ENCODE data around the gene BEGAIN.

BEGAIN gene

GRCh38 chr14:100611811-100612480 is 24.7 kb upstream of the BEGAIN start:
- Histone ChIP-seq H3F3A (ENCODE audit: control insufficient read depth, insufficient read depth) (no peaks in the 10 kb centered on the region), H3K4me2 (ENCODE audit: low read length) (no peak overlapping the region), H3K9me2 (replicated peaks; ENCODE audit: control insufficient read depth, low read length) (no peaks in the 10 kb centered on the region), H3K4me1 (ENCODE audit: control insufficient read depth, low read length) (no peaks in the 10 kb centered on the region), H3K36me3 (ENCODE audit: control insufficient read depth, low read length) (no peaks in the 10 kb centered on the region), H3K9me3 (ENCODE audit: control insufficient read depth, insufficient read depth, low read length) (no peaks in the 10 kb centered on the region), H3K27me3 (ENCODE audit: control insufficient read depth, low read length) (no peaks in the 10 kb centered on the region), H3K79me2 (ENCODE audit: control insufficient read depth, low read length) (no peaks in the 10 kb centered on the region), H3K4me3 (ENCODE audit: low read length) (no peak overlapping the region), H3K27ac (ENCODE audit: low read depth, low read length) (no peak overlapping the region), H4K20me1 (ENCODE audit: control insufficient read depth, insufficient read depth, low read depth, low read length) (no peaks in the 10 kb centered on the region)
- TF ChIP-seq, protein P1, sequence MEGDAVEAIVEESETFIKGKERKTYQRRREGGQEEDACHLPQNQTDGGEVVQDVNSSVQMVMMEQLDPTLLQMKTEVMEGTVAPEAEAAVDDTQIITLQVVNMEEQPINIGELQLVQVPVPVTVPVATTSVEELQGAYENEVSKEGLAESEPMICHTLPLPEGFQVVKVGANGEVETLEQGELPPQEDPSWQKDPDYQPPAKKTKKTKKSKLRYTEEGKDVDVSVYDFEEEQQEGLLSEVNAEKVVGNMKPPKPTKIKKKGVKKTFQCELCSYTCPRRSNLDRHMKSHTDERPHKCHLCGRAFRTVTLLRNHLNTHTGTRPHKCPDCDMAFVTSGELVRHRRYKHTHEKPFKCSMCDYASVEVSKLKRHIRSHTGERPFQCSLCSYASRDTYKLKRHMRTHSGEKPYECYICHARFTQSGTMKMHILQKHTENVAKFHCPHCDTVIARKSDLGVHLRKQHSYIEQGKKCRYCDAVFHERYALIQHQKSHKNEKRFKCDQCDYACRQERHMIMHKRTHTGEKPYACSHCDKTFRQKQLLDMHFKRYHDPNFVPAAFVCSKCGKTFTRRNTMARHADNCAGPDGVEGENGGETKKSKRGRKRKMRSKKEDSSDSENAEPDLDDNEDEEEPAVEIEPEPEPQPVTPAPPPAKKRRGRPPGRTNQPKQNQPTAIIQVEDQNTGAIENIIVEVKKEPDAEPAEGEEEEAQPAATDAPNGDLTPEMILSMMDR (IDR thresholded peaks at IDR 0.05; ENCODE audit: low read depth, low read length, poor library complexity, severe bottlenecking): no peak
- TF ChIP-seq EZH2phosphoT487 (IDR thresholded peaks at IDR 0.05; ENCODE audit: borderline replicate concordance, low read length): no peak

GRCh38 chr14:100610511-100611217 is 23.4 kb upstream of the BEGAIN start:
- H3K4me3 ChIP-seq (ENCODE audit: low read length): no peak overlapping the region
- H3K27ac ChIP-seq (ENCODE audit: low read depth, low read length): no peak overlapping the region
- no peaks in the 10 kb centered on the region for H3F3A ChIP-seq (ENCODE audit: control insufficient read depth, insufficient read depth)
- no peak for TF ChIP-seq EZH2phosphoT487 (IDR thresholded peaks at IDR 0.05; ENCODE audit: borderline replicate concordance, low read length)
- TF ChIP-seq, protein P1 (IDR thresholded peaks at IDR 0.05; ENCODE audit: low read depth, low read length, poor library complexity, severe bottlenecking): no peak
- no peaks in the 10 kb centered on the region for H3K36me3 ChIP-seq (ENCODE audit: control insufficient read depth, low read length)
- no peaks in the 10 kb centered on the region for H3K4me1 ChIP-seq (ENCODE audit: control insufficient read depth, low read length)
- no peaks in the 10 kb centered on the region for H3K9me3 ChIP-seq (ENCODE audit: control insufficient read depth, insufficient read depth, low read length)
- no peaks in the 10 kb centered on the region for H3K9me2 ChIP-seq (replicated peaks; ENCODE audit: control insufficient read depth, low read length)
- no peaks in the 10 kb centered on the region for H3K27me3 ChIP-seq (ENCODE audit: control insufficient read depth, low read length)
- H3K4me2 ChIP-seq (ENCODE audit: low read length): no peak overlapping the region
- no peaks in the 10 kb centered on the region for H3K79me2 ChIP-seq (ENCODE audit: control insufficient read depth, low read length)
- no peaks in the 10 kb centered on the region for H4K20me1 ChIP-seq (ENCODE audit: control insufficient read depth, insufficient read depth, low read depth, low read length)

- TF ChIP-seq, protein P1 (IDR thresholded peaks at IDR 0.05; ENCODE audit: low read depth, low read length, poor library complexity, severe bottlenecking): no peak
- TF ChIP-seq EZH2phosphoT487 (IDR thresholded peaks at IDR 0.05; ENCODE audit: borderline replicate concordance, low read length): no peak
- H3K4me1 ChIP-seq (ENCODE audit: control insufficient read depth, low read length): no peaks in the 10 kb centered on the region
- H3K9me3 ChIP-seq (ENCODE audit: control insufficient read depth, insufficient read depth, low read length): no peaks in the 10 kb centered on the region
- H3K4me2 ChIP-seq (ENCODE audit: low read length): no peak overlapping the region
- no peaks in the 10 kb centered on the region for H3K9me2 ChIP-seq (replicated peaks; ENCODE audit: control insufficient read depth, low read length)
- no peak overlapping the region for H3K4me3 ChIP-seq (ENCODE audit: low read length)
- H3F3A ChIP-seq (ENCODE audit: control insufficient read depth, insufficient read depth): no peaks in the 10 kb centered on the region
- no peaks in the 10 kb centered on the region for H3K27me3 ChIP-seq (ENCODE audit: control insufficient read depth, low read length)
- no peaks in the 10 kb centered on the region for H3K79me2 ChIP-seq (ENCODE audit: control insufficient read depth, low read length)
- no peaks in the 10 kb centered on the region for H4K20me1 ChIP-seq (ENCODE audit: control insufficient read depth, insufficient read depth, low read depth, low read length)
- no peaks in the 10 kb centered on the region for H3K36me3 ChIP-seq (ENCODE audit: control insufficient read depth, low read length)
- H3K27ac ChIP-seq (ENCODE audit: low read depth, low read length): no peak overlapping the region
These were observed 22.7 kb upstream of the BEGAIN start for GRCh38 chr14:100609941-100610391.

Data from DOHH2 (cell line).